Tibial nerve (tissue), 3 donors: Measurements from ENCODE around the gene TBL1X.

ENCODE experiments used
- POLR2A ChIP-seq, 2 donors: fragments of 450-650 bp; IDR thresholded peaks; one replicate each; pipeline ENCODE4 v1.6.1; 2017; ENCODE audit warnings: antibody characterized with exemption in 2 of 2, mild to moderate bottlenecking in 2 of 2, moderate library complexity in 2 of 2
- TF ChIP-seq, protein P1 (sequence below), 5 experiments: fragments of 200-600 bp in 3 of 5; fragments of 450-650 bp in 2 of 5; sonication (generic) in 3 of 5; IDR thresholded peaks; one replicate each; pipeline ENCODE4 v1.5.1; 2016 to 2019; ENCODE audit warnings: antibody characterized with exemption in 5 of 5, mild to moderate bottlenecking in 3 of 5, moderate library complexity in 2 of 5

DNA sequence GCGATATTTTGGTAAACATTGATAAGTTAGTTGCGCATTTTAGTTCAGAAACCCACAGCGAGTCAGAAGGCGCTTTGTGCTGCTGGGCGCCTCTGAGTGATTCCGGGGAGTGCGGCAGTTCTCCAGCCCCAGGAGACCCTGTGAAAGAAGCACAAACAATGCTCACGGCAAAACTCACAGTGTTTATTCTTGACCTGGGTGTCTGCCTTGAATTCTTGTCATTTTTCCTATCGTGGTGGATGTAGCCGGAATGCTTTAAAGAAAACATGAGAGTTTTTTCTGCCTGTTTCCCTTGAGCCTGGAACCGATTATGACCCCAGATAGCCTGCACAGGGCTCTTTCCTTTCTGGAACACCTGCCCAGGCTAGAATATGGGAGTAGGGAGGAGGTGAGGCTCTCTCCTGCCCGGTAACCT lies 6.7 kb downstream of the TBL1X start:
- TF ChIP-seq, protein P1, sequence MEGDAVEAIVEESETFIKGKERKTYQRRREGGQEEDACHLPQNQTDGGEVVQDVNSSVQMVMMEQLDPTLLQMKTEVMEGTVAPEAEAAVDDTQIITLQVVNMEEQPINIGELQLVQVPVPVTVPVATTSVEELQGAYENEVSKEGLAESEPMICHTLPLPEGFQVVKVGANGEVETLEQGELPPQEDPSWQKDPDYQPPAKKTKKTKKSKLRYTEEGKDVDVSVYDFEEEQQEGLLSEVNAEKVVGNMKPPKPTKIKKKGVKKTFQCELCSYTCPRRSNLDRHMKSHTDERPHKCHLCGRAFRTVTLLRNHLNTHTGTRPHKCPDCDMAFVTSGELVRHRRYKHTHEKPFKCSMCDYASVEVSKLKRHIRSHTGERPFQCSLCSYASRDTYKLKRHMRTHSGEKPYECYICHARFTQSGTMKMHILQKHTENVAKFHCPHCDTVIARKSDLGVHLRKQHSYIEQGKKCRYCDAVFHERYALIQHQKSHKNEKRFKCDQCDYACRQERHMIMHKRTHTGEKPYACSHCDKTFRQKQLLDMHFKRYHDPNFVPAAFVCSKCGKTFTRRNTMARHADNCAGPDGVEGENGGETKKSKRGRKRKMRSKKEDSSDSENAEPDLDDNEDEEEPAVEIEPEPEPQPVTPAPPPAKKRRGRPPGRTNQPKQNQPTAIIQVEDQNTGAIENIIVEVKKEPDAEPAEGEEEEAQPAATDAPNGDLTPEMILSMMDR (IDR thresholded peaks at IDR 0.05): no peak
- no peak for TF ChIP-seq POLR2A (IDR thresholded peaks at IDR 0.05)
